ENCODE results near the gene USP54.
A peak's percentile ranks its signal among the peaks of the same experiment; 100 is the strongest.
"Not testable (repeated sequence)": the region's sequence is repeated elsewhere in the genome, so short reads cannot be mapped to it uniquely, and the experiment has no call there.

The USP54 gene

GRCh38 chr10:73577788-73578187, 13.4 kb downstream of the USP54 start:
- no peak for DNase-seq (ENCODE audit: low read depth)
- TF ChIP-seq, protein P1, sequence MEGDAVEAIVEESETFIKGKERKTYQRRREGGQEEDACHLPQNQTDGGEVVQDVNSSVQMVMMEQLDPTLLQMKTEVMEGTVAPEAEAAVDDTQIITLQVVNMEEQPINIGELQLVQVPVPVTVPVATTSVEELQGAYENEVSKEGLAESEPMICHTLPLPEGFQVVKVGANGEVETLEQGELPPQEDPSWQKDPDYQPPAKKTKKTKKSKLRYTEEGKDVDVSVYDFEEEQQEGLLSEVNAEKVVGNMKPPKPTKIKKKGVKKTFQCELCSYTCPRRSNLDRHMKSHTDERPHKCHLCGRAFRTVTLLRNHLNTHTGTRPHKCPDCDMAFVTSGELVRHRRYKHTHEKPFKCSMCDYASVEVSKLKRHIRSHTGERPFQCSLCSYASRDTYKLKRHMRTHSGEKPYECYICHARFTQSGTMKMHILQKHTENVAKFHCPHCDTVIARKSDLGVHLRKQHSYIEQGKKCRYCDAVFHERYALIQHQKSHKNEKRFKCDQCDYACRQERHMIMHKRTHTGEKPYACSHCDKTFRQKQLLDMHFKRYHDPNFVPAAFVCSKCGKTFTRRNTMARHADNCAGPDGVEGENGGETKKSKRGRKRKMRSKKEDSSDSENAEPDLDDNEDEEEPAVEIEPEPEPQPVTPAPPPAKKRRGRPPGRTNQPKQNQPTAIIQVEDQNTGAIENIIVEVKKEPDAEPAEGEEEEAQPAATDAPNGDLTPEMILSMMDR (IDR thresholded peaks at IDR 0.05; ENCODE audit: insufficient read depth, low read depth, low read length, missing control alignments) = no peak
- H3K4me3 ChIP-seq (ENCODE audit: low read depth, low read length) = no peak overlapping the region

DNA sequence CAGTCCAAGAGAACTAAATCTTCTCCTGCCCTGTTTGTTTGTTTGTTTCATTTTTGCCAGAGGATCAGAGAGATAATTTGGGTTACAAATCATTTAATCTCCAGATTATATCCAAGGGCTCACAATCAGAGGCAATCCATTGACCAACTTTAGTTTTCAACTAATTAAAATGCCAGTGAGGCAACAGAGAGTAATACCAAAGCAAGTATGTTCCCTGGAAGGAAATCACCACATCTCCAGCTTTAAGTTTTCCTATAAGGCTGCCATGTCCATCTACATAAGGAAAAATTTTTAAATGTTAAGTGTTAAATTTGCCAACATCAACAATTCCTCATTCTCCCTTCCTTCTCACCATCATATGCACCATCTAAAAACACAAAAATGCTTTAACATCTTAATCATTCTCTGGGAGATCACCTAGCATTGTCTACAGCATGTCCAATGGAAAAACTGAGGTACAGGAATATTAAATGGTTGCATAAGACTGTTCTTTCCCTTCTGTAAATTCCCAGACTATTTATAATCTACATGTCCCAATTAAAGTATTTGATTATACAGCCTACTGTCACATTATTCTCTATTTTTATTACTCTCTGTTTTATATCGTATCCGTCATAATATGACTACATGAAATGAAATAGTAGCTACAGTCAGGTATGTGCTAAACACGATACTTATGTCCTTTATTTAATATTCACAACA, 14.1 kb downstream of the USP54 start:
- TF ChIP-seq, protein P1 (IDR thresholded peaks at IDR 0.05; ENCODE audit: insufficient read depth, low read depth, low read length, missing control alignments) = no peak
- DNase-seq (ENCODE audit: low read depth) = no peak
- no peak overlapping the region for H3K4me3 ChIP-seq (ENCODE audit: low read depth, low read length)

DNA sequence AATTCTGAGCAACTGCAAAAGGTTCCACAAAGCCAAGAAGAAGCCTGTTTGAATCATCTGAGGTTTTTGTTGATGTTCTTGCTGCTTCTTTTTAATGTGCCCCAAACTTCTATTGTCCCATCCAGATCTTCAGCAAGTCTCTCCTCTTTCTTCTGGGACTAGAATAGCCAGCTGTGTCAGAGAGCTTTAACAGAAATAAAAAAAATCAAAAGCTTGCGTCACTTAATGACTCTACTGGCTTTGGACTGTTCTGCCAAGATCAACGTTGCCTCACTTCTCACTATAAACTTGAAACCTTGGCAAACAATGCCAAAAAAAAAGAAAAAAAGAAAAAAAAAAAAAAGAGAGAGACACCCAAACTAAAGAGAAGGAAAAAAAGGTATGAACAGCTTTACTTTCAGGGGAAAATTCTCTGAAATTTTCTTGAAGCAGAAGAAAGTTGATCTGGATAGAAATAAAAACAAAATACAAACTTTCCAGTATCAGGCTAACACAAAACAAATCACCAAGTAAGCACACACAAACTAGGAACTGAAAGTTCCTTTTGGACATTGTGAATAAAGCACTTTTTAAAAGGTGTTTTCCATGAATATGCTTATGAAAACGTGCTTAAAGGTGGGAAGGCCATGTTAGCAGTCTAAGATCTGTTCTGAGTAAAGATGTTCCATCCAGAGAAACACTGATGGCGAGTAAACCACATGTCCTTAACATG, 14.8 kb downstream of the USP54 start:
- TF ChIP-seq, protein P1 (IDR thresholded peaks at IDR 0.05; ENCODE audit: insufficient read depth, low read depth, low read length, missing control alignments) = no peak
- no peak overlapping the region for H3K4me3 ChIP-seq (ENCODE audit: low read depth, low read length)
- DNase-seq (ENCODE audit: low read depth) = peak; percentile 21

DNA sequence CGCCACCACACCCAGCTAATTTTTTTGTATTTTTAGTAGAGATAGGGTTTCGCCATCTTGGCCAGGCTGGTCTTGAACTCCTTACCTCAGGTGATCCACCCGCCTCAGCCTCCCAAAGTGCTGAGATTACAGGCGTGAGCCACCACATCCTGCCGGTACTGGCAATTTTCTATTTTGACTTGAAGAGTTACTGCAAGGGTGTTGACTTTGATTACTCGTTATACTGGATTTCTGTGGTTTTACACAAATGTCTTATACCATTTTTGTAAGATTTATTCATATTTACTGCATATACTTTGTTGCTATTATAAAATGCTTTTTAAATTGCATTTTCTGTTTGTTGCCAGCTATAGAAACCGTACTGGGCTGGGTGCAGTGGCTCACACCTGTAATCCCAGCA, 24.1 kb downstream of the USP54 start:
- not testable (repeated sequence) for DNase-seq (ENCODE audit: low read depth); H3K4me3 ChIP-seq (ENCODE audit: low read depth, low read length)

DNA sequence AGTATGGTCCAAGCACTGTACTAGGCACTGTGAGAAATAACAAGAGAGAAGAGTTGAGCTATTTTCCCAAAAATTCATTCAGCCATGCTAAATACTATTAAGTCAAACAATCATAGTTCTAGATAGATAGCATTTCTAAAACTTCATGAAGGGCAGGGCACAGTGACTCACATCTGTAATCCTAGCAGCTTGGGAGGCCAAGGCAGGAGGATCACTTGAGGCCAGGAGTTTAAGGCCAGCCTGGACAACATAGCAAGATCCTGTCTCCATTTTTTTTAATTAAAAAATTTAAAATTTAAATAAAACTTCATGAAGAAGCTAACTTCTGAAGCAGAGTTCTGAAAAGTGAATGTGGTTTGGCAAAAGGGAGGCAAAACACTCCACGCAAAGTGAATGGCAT, 29.9 kb downstream of the USP54 start:
- TF ChIP-seq, protein P1 (IDR thresholded peaks at IDR 0.05; ENCODE audit: insufficient read depth, low read depth, low read length, missing control alignments) = no peak
- no peak overlapping the region for H3K4me3 ChIP-seq (ENCODE audit: low read depth, low read length)
- no peak for DNase-seq (ENCODE audit: low read depth)

DNA sequence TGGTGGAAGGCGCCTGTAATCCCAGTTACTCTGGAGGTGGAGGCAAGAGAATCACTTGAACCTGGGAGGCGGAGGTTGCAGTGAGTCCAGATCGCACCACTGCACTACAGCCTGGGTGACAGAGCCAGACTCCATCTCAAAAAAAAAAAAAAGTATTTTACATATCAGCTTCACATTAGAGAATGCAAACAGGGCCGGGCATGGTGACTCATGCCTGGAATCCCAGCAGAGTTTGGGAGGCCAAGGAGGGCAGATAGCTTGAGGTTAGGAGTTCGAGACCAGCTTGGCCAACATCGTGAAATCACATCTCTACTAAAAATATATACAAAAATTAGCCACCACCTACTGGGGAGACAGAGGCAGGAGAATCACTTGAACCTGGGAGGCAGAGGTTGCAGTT, 31.6 kb downstream of the USP54 start:
- H3K4me3 ChIP-seq (ENCODE audit: low read depth, low read length) = no peak overlapping the region
- no peak for DNase-seq (ENCODE audit: low read depth)
- TF ChIP-seq, protein P1 (IDR thresholded peaks at IDR 0.05; ENCODE audit: insufficient read depth, low read depth, low read length, missing control alignments) = no peak

GRCh38 chr10:73556855-73557254, 34.3 kb downstream of the USP54 start:
- H3K4me3 ChIP-seq (ENCODE audit: low read depth, low read length) = no peak overlapping the region
- TF ChIP-seq, protein P1 (IDR thresholded peaks at IDR 0.05; ENCODE audit: insufficient read depth, low read depth, low read length, missing control alignments) = no peak
- DNase-seq (ENCODE audit: low read depth) = no peak
